Measurements from ENCODE around the gene DERL2.
"Not testable (repeated sequence)": the region's sequence is repeated elsewhere in the genome, so short reads cannot be mapped to it uniquely, and the experiment has no call there.

The DERL2 gene

DNA sequence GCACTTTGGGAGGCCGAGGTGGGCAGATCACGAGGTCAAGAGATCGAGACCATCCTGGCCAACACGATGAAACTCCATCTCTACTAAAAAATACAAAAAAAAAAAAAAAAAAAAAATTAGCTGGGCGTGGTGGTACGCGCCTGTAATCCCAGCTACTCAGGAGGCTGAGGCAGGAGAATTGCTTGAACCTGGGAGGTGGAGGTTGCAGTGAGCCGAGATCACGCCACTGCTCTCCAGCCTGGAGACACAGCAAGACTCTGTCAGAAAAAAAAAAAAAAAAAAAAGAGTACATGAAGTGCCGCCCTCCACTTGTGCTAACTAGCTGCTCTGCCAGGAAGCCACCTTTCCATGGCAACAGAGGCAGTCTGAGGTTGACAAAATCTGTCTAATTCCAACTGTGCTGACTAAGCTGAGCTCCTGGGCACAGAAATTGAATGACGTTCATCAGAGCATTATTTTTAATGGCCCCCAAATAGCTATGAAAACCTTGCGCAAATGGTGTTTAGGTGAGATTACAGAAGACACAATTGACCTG is 50.1 kb downstream of the DERL2 start:
- DNase-seq (ENCODE audit: low spot score), result peak; percentile 81

- DNase-seq (ENCODE audit: low spot score), result peak; percentile 47
Observed at GRCh38 chr17:5434984-5435383, 51.0 kb downstream of the DERL2 start.

- no peak for DNase-seq (ENCODE audit: low spot score)
Observed at GRCh38 chr17:5431949-5432556, 53.9 kb downstream of the DERL2 start.

GRCh38 chr17:5431234-5431633 is 54.7 kb downstream of the DERL2 start:
- DNase-seq (ENCODE audit: low spot score), result not testable (repeated sequence)

- DNase-seq (ENCODE audit: low spot score), result no peak
Observed at GRCh38 chr17:5430413-5430999, 55.5 kb downstream of the DERL2 start.

DNA sequence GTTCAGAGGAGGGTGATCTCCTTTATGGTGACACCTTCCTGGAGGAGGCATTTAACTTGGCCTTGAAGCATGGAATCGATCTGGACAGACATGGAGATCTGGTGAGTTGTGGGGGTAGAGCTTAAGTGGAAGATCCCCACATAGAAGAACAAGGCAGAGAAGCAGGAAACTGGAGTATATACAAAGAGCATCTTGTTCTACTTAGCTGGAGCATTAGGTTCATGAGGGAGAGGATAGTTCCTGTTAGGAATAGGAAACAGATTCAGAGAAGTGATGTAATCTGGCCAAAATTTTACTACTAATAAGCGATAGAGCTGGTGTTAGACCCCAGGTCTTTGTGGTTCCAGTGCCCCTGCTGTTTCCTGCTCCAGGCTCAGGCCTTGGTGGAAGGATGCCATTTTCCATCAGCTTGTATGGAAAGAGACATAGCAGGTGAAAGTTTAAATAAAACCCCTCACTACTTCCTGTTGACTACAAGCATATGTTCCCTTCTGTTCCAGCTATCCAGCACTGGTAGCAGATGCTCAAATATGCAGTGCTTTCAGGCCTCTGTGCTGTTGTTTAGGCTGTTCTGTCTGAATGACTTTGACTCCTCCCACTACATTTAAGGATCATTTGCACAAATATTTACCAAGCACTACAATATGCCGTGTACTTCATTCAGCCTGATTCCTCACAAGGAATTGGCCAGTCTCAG is 56.6 kb downstream of the DERL2 start:
- peak; percentile 31 for DNase-seq (ENCODE audit: low spot score)

DNA sequence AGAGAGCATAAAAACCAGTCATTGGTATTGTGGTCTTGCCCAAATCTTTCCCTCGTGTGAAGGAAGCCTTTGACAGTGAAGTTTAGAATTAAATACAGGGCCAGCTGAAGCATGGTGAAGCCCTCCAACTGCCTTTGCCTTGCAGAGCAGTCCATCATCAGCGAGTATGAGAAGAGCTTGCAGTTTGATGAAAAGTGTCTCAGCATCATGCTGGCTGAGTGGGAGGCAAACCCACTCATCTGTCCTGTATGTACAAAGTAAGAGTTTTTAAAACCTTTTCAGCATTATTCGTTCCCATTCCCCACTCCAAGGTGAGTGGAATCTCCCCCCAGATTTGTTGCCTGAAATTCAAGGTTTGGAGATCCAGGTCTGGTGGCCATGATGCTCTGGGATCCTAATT is 60.2 kb downstream of the DERL2 start:
- no peak for DNase-seq (ENCODE audit: low spot score)

- no peak for DNase-seq (ENCODE audit: low spot score)
Observed at GRCh38 chr17:5424909-5425308, 61.1 kb downstream of the DERL2 start.

DNA sequence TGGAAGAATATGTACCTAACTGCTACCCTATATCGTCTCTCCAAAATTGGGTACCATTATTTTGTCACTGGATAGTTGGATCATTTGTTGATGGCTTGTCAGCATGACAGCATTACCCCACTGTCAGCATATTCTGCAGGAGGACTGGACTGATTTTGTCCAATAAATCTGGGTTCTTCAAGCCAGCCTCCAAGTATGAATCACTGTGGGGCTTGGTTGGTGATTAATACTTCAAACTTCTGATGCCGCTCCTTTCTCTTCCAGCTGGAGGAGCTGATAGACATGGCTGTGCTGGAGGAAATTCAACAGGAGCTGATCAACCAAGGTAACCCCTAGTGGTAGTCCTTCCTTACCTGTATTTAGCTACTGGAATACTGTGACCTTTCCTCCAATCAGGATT is 63.5 kb downstream of the DERL2 start:
- no peak for DNase-seq (ENCODE audit: low spot score)

Data from Ammon's horn (tissue), 1 donor.